GM21717 (cell line): ENCODE measurements around the gene REV1.
"Not testable (repeated sequence)": the region's sequence is repeated elsewhere in the genome, so short reads cannot be mapped to it uniquely, and the experiment has no call there.

Experiments used
- ATAC-seq: cut with Tn5 transposase; IDR thresholded peaks from one replicate; pipeline ENCODE4 v1.9.1; 2021; ENCODE audit warnings: mild to moderate bottlenecking, moderate library complexity; ENCODE audit not compliant: unreplicated experiment

Gene REV1

GRCh38 chr2:99487906-99488305 lies 1.9 kb downstream of the REV1 start:
- ATAC-seq, result no peak

GRCh38 chr2:99485824-99486223 lies 4.0 kb downstream of the REV1 start:
- no peak for ATAC-seq

GRCh38 chr2:99485411-99485810 lies 4.4 kb downstream of the REV1 start:
- no peak for ATAC-seq

- ATAC-seq, result no peak
Observed at GRCh38 chr2:99484205-99484604, 5.6 kb downstream of the REV1 start.

GRCh38 chr2:99481941-99482340 lies 7.9 kb downstream of the REV1 start:
- ATAC-seq, result no peak

GRCh38 chr2:99481527-99481926 lies 8.3 kb downstream of the REV1 start:
- ATAC-seq, result no peak

- no peak for ATAC-seq
Observed at GRCh38 chr2:99480390-99480789, 9.4 kb downstream of the REV1 start.

- ATAC-seq, result no peak
Observed at GRCh38 chr2:99478632-99479031, 11.2 kb downstream of the REV1 start.

GRCh38 chr2:99477054-99477453 lies 12.8 kb downstream of the REV1 start:
- no peak for ATAC-seq

- no peak for ATAC-seq
Observed at GRCh38 chr2:99476629-99477028, 13.2 kb downstream of the REV1 start.

GRCh38 chr2:99475095-99475494 lies 14.7 kb downstream of the REV1 start:
- ATAC-seq, result not testable (repeated sequence)

GRCh38 chr2:99473518-99474083 lies 16.2 kb downstream of the REV1 start:
- ATAC-seq, result no peak

GRCh38 chr2:99472600-99472960 lies 17.2 kb downstream of the REV1 start:
- ATAC-seq, result no peak

GRCh38 chr2:99471654-99472599 lies 17.9 kb downstream of the REV1 start:
- no peak for ATAC-seq

GRCh38 chr2:99470957-99471356 lies 18.9 kb downstream of the REV1 start:
- no peak for ATAC-seq

- ATAC-seq, result not testable (repeated sequence)
Observed at GRCh38 chr2:99470459-99470858, 19.4 kb downstream of the REV1 start.

GRCh38 chr2:99469394-99469793 lies 20.4 kb downstream of the REV1 start:
- no peak for ATAC-seq

- no peak for ATAC-seq
Observed at GRCh38 chr2:99468155-99468554, 21.7 kb downstream of the REV1 start.

GRCh38 chr2:99467390-99467789 lies 22.4 kb downstream of the REV1 start:
- no peak for ATAC-seq

GRCh38 chr2:99461828-99462483 lies 27.9 kb downstream of the REV1 start:
- no peak for ATAC-seq

GRCh38 chr2:99458529-99458928 lies 31.3 kb downstream of the REV1 start:
- no peak for ATAC-seq

- no peak for ATAC-seq
Observed at GRCh38 chr2:99451686-99452085, 38.1 kb downstream of the REV1 start.
